OCI-M1 (cell line): ENCODE measurements around the gene PAQR4.

Source experiments
- DNase-seq: peaks from one replicate; lab custom pipeline; 2025; lab: John Stamatoyannopoulos, UW

PAQR4 gene

DNA sequence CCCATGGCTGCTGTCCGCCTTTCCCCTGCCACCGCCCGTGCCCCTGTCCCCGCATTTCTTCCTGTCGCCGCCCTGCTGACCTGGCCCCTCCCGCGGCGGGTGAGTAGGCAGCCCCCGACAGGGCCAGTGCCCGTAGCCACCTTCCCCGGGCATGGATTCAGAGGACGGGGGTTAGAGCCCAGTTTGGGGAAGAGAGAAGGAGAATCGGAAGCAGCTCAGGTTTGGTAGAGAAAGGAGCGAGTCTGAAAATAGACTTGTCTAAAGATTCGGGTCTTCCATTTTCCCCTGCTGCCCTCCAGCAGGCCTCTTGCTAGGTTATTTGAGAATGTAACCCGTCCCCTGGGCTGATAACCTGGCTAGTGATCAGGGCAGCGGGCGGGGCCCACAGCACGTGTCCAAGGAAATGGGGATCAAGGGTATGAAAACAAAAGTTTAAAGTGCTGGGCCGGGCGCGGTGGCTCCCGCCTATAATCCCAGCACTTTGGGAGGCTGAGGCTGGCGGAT is 35.7 kb downstream of the PAQR4 start:
- DNase-seq: peak; percentile 45

DNA sequence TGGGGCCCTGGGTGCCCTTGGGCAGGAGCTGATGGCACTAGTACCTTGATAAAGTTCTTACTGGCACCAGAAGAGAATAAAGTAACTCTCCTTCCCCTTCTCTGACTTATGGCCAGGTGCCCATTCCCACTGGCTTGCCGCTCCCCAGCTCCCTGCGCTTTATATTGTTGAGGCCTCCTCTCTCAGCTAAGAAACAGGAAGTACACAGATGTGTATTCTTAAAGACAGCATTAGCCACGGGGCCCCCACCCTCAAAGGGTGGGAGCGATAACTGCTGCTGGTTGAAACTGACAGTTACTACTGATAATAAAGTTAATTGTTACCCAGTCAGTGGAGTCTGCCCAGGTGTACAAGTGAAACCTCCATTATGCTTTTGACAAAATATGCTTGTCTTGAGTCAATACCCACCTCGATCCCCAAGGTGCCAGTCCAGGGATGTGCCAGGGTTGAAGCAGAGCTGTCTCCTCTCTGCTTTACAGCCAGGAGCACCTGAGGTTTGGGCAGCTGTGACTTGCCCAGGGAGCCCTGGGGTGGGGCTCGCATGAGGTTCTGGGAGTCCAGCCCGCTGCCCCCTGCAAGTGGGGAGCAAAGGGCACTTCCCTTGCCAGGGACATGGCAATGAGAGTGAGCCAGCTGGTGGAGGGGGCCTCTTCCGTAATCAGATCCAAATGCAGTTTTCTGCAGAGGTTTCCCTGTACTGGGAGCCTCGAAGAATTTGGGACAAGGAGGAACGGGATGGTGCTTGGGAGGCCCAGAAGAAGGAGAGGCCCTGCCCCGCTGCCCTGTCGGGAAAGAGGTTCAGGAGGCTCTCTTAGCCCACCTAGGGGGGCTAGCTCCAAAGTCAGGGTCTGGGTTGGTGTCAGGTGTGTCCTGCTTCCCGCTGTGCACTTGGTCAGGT is 38.2 kb downstream of the PAQR4 start:
- DNase-seq: peak; percentile 81

DNA sequence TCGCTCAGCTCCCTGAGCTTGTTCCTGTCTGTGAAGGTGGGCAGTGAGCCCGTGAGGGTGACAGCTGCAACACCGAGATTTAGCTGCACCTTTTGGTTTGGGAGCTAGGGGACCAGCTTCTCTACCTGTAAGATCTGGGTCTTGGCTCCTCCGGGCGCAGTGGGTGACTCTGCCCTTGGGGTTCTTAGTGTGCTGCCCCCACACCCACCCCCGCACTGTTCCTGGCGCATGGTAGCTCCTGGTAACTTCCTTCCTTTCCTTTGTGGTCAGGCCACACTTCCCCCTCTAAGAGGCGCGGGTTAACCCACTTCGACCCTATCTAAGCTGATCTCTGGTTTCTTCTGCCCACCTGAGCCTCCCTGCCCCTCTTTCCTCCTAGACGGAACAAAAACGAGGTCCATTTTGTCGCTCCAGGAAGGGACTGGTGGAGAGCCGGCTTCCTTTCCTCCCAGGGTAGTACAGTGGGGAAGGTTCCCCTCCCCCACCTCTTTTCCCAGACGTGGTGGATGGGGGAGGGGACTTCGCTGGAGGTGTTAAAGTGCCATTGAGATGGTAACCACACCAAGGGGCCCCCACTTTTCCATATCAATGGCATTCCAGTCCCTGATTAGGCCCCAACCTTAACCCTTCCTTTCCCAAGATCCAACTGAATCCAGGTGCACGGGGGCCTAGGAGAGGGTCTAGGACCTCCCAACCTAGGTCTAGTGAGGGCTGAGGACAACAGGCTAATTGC is 39.0 kb downstream of the PAQR4 start:
- peak; percentile 69 for DNase-seq

DNA sequence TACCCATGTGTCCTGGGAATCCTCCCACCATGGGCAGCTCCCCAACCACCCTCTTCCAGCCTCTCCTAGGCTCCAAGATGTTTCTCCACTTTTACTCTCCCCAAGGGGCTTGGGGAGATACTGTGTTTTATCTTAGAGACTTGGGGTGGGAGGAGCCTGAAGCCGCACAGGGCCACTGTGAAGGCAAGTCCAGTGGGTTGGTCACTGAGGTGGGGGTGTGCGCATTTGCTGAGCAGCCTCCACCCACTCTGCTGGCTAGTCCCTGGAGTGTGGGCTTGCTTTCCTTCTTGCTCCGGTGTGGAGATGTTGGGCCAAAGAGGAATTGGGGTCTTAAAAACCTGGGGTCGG is 39.5 kb downstream of the PAQR4 start:
- peak; percentile 57 for DNase-seq

DNA sequence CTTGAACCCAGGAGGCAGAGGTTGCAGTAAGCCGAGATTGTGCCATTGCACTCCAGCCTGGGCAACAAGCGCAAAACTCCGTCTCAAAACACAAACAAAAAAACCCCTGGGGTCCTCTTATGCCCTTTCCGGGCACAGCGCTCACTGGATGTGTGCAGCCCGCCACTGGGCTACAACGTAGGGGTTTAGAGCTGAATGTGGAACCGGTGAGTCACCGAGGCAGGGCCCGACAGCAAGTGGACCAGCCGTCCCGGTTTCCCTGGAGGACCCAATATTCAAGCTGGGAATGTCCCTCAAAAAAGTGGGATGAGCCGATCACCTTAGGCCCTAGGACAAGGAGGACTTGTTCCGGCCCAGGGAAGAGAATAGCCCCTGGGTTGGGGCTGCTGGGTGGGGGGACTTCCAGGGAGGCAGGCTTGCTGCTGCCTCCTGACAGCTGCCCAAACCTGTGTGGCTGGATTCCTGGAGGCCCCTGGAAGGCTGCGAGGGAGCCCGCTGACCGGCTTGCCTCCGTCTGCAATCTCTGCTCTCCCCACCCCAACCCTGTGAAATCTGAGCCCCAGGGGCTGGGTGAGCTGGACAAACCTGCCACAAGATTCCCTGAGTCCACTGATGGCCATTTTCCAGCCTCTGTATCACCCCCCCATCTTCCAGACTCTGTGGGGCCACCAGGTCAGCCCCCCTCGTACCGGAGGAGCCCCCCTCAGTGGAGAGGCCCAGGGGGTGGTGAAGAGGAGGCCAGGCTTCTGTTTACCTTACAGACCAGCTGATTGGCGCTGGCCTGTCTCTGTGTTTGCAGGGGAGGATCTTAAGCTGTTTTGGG is 40.6 kb downstream of the PAQR4 start:
- DNase-seq: no peak

DNA sequence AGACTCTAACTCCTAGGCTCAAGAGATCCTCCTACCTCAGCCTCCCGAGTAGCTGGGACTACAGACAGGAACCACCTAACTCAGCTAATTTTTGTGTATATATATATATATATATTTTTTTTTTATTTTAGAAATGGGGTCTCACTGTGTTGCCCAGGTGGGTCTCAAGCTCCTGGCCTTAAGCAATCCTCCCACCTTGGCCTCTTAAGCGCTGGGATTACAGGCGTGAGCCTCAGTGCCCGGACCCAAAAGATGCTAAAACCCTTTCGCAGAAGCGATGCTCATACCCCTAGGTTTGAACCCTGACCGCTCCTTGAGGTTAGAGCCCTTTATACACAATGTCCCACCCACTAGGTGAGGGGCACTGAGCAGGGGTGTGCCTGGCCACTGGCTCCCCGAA is 41.4 kb downstream of the PAQR4 start:
- DNase-seq: no peak

DNA sequence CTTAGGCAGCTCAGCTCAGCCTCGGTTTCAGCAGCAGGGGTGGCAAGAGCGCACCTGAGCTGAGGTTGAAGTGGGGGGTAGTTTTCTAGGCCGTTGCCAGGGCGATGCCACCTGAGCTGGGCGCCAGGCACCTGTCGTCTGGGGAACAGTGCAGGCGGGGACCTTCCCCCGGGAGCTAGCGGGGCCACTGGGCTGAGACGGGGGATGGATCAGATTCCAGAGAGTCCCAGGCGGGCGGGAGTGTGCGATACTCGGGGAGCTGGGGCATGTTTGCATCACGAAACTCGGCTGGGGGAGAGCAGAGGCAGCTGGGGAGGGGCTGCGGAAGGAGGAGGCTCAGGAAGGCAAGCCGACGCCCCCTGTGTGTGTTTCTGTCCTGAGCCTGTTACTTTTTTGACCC is 43.1 kb downstream of the PAQR4 start:
- no peak for DNase-seq

DNA sequence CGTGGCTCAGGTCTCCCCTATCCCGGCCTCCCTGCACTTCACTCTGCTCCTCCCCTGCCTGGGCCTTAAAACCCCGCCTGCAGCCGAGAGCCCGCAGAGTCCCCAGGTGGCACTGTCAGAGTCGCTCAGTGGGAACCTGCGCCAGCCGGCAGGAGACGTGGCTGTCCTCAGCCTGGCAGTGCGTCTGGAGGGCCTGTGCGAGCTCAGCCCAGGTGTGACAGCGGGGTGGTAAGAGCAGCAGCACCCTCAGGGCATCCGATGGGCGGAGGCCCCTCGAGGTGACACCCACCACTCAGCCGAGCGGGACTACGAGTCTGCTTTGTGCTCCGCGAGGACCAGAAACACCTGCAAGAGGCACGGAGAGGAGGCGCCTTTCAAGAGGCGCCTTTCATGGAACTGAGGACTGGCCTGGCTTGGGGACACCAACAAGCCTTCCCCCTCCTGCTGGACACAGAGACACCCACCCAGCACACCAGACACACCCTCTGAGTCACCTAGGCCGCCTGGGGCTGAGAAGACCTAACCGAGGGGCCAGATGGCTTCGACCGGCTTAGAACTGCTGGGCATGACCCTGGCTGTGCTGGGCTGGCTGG is 43.8 kb downstream of the PAQR4 start, which contains the start of gene CLDN9:
Gene CLDN9, plus strand, starts transcription at position 96 of the 593 bp plus-strand sequence. Its CDS starts 440 bp downstream, at position 536.
- no peak for DNase-seq

DNA sequence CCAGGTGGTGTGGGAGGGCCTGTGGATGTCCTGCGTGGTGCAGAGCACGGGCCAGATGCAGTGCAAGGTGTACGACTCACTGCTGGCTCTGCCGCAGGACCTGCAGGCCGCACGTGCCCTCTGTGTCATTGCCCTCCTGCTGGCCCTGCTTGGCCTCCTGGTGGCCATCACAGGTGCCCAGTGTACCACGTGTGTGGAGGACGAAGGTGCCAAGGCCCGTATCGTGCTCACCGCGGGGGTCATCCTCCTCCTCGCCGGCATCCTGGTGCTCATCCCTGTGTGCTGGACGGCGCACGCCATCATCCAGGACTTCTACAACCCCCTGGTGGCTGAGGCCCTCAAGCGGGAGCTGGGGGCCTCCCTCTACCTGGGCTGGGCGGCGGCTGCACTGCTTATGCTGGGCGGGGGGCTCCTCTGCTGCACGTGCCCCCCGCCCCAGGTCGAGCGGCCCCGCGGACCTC is 44.4 kb downstream of the PAQR4 start:
- DNase-seq: no peak

DNA sequence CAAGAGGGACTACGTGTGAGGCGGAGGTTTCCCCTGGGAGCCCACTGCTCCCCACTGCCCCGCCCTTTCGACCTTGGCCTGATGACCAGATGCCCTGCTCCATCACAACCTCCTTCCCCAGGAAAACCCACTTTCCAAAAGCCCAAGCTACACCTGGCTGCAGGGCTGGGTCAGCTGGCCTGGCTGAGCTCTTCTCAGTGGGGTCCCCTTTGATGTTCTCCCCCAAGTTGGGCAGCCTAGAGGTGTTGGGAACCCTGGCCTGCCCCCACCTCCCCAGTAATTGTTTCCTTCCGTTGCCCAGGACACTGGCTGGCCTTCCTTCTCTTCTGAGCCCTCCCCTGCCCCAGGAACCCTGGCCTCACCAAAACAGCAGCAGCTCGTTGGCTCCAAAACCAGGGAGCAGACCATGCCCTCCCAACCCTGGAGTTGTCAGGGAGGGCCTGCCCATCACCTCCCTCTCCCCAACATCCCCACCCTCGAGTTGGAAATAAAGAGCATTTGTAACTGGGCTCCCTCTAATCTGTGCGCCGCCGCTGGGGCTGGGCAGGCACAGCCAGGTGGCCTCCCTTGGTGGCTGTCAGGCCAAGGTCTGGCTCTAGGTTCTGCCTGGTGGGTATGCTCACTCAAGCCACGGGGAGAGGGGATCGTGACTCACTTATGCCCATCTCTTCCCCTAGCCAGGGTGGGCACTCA is 45.0 kb downstream of the PAQR4 start:
- DNase-seq: no peak

DNA sequence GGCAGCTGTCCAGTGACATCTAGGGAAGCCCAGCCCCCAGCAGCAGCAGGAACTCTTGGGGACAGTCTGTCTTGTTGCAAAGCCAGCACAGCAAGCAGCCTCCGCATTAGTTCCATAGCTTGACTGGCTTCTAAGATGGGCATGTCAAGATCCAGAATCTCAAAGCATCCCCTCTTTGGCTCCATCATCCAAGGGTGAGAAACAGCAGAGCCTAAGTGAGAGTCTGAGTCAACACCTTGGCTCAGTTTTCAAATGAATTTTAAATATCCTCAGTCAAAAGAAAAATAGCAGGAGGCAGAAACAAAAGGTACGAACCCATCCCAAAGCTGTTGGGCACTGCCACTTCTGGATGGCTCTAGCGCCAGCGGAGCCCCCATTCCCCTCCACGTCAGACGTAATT is 45.8 kb downstream of the PAQR4 start:
- DNase-seq: no peak

DNA sequence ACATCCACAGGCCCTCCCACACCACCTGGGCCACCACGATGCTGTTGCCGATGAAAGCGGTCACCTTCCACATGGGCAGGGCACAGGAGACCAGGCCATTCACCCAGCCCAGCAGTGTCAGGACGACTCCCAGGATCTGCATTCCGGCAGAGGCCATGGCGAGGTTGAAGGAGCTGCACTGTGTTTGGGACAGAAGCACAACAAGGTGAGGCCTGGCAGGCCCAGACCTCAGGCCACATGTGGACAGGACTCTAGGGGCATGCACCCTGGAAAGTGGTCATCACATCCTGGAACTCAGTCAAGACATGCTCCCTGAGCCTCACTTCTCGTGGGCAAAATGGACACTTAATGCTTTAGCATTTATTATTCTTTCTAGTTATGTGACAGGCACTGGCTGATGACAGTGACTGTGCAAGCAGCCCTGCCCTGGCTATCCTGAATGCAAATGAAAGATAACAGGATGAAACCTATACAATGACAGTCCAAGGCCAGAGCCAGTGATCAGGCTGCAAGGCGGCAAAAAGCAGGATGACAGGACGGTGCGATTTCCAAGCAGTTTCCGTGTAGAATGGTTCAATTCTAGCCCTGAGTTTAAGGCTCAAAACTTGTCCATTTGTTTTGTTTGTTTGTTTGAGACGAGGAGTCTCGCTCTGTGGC is 46.8 kb downstream of the PAQR4 start:
- peak; percentile 30 for DNase-seq

DNA sequence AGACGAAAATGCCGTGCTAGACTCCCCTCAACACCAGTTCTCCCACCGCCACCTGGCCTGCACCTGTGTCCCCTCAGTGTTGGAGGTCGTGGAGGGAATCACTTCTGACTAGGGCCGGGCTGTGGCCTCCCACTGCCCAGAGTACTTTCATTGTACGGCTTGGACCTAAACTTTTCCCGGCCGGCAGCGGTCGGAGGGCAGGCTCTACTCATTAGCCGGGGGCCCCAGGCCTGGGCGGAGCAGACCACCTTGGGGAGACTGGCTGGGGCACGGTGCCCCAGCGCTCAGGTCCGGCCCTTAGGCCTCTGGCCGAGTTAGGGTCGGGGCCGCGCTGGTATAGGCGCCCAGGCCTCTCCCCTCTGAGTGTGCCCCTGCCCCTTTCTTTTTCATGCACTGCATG is 48.2 kb downstream of the PAQR4 start:
- no peak for DNase-seq

DNA sequence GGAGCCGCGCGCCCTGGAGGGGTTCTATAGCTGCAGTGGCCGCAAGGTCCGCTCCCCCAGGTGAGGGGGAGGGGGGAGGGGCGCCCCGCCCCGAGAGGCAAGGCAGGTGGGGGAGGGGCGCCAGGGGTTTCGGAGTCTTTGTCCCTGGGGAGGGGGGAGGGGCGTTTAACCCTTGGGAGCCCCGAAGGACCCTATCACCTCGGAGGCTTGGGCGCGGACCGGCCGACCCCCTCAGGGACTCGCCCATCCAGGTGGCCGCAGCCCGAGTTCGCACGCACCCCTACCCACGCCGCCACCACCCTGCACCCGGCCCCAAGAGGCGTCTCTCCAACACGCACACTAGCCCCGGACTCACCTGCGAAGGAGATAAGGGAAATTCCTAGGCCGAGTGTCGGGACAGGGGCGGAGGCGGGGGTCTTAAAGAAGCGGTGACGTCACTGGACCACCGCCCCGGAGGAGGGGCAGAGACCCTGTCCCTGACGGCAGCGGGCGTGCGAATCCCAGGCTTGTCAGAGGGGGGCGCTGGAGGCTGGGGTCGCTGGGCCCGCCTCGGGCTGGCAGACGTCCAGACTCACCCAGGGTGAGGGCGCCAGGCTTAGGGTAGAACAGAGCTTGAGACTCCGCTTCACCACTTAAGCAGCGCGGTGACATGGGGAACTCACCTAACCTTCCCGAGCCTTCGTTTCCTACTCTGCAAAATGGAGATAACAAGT is 48.8 kb downstream of the PAQR4 start, which contains the start of gene CLDN6:
Gene CLDN6, minus strand, starts transcription at position 390 of the 713 bp plus-strand sequence. CDS start 2,162 bp downstream, outside the sequence.
- peak; percentile 23 for DNase-seq

DNA sequence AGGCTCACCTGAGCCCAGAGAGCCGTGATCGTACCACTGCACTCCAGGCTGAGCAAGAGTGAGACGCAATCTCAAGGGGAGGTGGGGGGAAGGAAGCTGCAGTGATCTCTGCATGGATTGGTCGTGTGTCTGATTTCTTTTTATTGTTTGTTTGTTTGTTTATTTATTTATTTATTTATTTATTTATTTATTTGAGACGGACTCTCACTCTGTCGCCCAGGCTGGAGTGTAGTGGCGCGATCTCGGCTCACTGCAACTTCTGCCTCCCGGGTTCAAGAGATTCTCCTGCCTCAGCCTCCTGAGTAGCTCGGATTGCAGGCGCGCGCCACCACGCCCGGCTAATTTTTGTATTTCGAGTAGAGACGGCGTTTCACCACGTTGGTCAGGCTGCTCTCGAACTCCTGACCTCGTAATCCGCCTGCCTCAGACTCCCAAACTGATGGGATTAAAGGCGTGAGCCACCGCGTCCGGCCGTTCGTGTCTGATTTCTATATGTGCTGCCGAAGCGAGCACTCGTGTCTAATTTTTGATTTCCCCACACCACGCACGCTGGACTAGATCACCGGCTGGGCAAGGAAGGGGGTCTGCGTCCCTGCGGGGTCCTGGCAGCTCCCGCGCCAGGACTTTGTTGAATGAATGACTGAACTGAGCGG is 50.6 kb downstream of the PAQR4 start:
- no peak for DNase-seq

DNA sequence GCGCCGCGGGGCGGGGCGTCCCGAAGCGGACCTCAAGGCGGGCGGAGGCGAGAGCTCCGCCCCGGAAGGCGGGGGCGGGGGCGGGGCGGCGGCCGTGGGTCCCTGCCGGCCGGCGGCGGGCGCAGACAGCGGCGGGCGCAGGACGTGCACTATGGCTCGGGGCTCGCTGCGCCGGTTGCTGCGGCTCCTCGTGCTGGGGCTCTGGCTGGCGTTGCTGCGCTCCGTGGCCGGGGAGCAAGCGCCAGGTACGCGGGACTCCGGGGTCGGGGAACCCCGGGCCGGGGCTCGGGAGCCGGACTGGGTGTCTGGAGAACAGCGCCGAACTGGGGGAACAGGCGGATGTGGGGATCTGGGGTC is 51.1 kb downstream of the PAQR4 start, which contains the start of gene TNFRSF12A:
Gene TNFRSF12A, plus strand, starts transcription at position 122 of the 357 bp plus-strand sequence. Its CDS starts 30 bp downstream, at position 152.
- peak; percentile 85 for DNase-seq

DNA sequence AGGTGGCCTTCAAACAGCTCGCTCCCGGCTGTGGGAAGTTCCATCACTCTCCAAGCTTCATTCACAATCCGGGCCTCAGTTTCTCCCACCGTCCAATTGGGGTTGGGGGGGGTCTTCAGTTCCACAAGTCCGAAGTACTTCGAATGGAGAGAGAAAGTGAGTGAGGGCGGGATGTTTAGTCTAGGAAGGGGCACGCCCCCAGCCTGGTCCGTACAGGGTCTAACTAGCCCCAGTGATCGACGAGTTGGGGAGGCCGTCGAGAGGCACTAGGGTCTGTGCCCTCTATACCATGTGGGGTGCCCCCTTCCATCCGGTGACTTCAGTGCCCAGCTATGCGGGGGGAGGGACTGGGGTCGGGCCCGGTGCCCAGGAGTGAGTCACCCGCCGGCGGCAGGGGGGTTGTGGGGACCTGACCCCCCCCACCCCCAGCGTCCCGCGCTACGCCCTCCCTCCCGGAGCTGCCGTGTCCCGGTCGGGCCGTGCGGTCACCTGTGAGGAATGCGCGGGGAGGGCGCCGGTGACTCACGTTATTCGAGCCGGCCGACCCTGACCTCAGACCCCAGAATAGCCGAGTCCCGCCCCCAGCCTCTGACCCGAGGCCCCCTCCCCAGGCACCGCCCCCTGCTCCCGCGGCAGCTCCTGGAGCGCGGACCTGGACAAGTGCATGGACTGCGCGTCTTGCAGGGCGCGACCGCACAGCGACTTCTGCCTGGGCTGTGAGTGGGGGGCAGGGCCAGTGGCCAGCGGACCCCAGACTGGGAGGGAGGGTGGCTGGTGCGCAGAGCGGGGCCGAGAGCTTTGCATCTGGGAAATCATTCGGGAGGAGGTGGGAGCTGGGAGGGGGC is 51.7 kb downstream of the PAQR4 start:
- DNase-seq: peak; percentile 60
